HG03103 (cell line): ENCODE measurements around the gene SYNM.

Experiments
- ATAC-seq: cut with Tn5 transposase; IDR thresholded peaks from one replicate; pipeline ENCODE4 v1.9.1; 2021; ENCODE audit warnings: low read depth; ENCODE audit not compliant: unreplicated experiment

The SYNM gene

GRCh38 chr15:99138491-99138982 lies 33.7 kb downstream of the SYNM start:
- no peak for ATAC-seq

DNA sequence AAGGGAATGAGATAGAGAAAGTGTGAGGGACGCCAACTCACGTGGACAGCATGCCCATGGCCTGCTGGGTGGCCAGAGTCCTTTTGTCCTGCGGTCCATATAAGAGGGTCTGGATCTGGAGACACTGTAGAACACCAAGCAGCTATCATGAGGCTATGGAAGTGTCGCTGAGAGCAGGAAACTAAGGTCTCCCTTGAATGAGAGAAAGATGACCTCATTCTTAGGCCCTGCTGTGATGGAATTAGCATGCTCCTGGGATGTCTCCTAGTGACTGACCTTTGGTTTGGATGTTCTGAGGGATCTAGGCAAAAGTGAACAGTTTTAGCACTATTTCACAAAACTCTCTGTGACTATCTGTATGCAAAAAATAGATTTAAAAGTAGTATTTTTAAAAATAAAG lies 34.4 kb downstream of the SYNM start:
- ATAC-seq: no peak

DNA sequence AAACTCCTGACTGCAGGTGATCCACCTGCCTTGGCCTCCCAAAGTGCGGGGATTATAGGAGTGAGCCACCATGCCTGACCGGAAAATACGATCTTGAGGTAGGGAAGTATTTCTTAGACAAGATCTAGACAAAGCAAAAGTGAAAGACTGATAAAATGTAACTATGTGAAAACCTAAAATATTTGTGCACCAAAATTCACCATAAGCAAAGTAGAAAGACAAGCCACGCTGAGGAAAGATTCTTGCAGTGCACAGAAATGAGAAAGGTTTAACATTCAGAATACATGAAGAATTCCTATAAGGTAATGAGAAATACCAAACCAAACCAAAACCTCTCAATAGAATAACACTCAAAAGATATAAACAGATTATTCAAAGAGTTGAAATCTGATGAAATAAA lies 35.7 kb downstream of the SYNM start:
- ATAC-seq: no peak

- no peak for ATAC-seq
Measured at GRCh38 chr15:99141943-99142342, 37.1 kb downstream of the SYNM start.

DNA sequence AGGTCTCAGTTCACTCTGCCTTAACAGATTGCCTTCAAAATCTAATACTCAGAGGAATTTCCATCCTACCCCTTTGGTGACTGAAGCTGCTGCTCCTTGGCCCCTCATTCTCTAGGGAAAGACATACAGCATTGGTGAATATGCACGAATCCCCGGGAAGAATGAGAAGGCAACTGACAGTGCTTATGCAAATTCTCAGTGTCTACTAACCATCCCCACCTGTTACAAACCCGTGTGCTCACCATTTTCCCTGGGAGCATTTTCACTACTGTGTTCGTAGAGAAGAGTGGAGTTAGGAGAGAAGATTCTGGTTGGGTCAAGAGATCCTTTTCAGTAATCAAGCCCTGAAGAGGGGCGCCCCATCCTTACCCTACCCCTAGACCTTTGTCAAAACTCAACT lies 37.7 kb downstream of the SYNM start:
- ATAC-seq: no peak

DNA sequence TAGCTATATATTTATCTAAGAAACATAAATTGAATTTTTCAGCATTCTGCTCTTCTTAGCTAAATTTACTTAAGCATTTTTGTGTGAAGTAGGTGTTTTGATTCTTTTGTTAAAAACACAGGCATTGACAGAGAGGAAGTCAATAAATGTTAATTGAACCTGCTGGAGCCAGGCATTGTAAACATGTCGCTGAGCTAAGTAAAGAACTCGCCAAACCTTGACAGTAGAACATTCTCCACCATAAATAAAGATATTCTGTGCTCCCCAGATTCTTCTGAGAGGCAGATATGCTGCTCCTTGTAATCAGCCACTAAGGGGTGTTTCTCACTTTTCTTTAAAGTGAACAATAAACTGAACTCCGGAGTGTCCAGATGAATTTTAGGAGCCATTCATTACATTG lies 38.4 kb downstream of the SYNM start:
- ATAC-seq: no peak

GRCh38 chr15:99143655-99144610 lies 39.1 kb downstream of the SYNM start:
- ATAC-seq: no peak

DNA sequence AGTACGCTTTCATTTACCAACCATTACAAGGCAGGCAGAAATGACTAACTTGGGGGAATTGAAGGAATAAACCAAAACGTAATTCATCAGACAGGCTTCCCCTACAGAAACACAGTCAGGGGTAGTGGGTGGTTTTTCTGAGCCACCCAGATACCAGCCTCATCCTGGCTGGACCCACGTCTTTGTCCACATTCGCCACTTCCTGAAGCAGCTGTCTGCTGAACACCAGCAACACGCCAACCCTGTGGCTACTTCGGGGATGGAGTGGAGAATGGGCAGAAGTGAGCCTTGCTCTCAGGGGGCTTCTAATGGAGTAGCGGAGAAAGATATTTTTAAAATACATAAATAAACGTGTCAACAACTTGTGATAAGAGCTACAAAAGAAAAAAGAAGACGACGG lies 40.1 kb downstream of the SYNM start:
- ATAC-seq: no peak

- no peak for ATAC-seq
Measured at GRCh38 chr15:99145778-99146177, 40.9 kb downstream of the SYNM start.

GRCh38 chr15:99146661-99147060 lies 41.8 kb downstream of the SYNM start:
- ATAC-seq: no peak

DNA sequence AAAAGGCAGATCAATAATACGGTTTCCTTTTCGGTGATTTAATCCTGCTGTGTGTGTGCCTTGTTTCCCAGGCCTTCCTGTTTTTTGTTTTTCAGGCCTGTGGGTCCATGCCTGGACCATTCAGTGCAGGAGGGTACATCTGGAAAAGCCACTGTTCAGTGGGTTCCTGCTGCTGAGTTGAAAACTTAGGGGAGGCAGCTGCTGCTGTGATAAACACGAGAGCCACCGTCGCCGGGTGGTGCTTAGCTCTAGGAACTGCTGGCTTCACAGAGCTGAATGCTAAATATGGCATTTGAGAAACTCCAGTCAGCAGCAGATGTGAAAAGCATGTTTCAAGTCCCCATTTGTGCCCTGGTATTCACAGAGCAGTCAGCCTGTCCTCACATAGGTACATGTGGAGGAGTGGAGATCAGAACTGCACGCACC lies 44.0 kb downstream of the SYNM start:
- ATAC-seq: no peak

DNA sequence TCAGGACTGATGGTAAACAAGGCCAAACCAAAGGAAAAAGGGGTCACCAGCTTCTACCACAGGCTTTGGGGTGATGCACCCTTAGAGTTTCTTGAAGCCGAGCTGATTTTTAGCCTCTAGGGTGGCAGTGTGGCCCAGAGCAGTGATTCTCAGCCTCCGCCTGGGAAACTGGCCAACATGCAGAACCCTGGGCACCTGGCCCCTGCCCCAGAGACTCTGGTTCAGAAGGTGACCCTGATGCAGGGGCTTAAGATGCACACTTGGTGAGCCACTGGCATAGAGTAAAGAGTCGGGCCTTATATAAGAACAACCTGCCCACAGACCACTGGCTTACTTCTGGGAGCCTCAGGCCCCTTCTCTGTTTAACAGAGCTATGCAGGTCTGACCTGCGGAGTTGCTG lies 44.5 kb downstream of the SYNM start:
- ATAC-seq: no peak

- ATAC-seq: no peak
Measured at GRCh38 chr15:99151156-99151555, 46.3 kb downstream of the SYNM start.

DNA sequence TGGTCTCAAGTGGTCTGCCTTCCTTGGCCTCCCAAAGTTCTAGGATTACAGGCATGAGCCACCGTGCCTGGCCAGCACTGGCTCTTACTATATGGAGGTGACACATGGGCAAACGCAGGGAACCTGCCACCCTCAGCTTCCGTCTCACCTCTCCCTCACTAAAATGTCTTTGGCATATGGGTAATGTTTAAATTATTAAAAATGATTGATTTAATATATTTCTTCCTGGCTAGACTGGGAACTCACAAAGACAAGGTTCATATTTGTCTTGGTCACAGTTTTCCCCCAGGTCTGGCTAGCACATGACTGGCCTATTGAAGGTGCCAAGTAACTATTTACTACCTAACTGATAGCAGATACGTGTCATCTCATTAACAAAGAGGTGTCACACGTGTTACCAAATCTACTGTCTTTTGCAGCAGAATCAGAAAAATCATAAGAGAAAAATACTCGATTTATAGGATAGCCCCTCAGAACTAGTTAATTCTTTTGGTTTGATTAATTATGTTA lies 48.2 kb downstream of the SYNM start:
- ATAC-seq: no peak

- ATAC-seq: no peak
Measured at GRCh38 chr15:99154271-99154670, 49.4 kb downstream of the SYNM start.

DNA sequence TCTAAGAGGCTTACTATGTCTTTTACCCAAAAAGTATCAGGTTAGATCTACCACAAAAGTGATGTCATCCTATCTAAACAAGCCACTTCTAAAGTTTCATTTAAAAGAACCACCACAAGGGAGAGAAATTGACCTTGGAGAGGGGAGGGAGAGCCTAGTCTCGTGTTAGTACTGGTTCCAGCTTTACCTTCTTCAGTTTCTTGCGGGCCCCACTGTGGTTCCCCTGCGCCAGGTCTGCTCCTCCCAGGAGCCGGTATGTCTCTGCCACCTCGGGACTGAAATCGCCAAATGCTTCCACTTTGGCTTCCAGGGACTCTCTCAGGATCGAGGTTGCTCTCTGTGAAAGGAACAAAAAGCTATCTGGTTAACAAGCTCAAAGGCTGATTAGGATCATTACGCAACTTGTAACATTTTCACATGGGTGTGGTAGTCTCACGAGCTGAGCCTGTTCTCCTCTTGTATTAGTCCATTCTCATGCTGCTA lies 51.1 kb downstream of the SYNM start:
- no peak for ATAC-seq

GRCh38 chr15:99157456-99157855 lies 52.6 kb downstream of the SYNM start:
- ATAC-seq: no peak

DNA sequence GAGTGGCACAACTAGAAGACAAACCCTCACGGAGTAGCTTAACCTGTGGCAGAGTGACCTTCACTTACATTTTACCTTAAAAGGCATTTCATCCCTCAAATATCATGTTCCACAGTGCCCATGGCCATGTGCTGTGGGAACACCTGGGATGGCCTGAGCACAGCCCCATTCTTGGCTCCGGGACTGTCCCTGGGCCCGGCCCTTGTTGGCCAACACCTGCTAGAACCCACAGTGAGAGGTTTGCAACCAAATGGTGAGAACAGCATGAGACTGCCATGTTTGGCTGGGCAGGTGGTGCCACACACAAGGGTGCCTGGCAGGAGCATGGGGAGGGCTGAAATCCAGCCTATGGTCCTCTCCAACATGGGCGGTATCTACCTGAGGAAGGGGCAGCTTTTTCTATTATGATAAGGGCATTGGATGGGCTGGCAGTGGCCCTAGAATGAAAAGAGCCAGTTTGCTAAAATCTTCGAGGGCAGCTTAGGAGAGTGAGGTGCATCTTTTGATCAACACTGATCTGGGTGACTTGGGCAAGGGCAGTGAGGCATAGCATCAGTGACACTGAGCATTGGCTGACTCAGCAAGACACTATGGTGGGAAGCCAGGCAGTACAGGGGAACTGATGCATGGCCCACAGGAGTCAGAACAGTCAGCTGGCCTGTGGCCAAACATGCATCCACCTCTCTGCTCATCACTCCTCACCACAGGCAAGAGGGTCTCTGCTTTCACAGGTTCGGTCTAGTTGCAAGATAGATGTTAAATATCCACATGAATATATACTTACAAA lies 53.9 kb downstream of the SYNM start:
- no peak for ATAC-seq

DNA sequence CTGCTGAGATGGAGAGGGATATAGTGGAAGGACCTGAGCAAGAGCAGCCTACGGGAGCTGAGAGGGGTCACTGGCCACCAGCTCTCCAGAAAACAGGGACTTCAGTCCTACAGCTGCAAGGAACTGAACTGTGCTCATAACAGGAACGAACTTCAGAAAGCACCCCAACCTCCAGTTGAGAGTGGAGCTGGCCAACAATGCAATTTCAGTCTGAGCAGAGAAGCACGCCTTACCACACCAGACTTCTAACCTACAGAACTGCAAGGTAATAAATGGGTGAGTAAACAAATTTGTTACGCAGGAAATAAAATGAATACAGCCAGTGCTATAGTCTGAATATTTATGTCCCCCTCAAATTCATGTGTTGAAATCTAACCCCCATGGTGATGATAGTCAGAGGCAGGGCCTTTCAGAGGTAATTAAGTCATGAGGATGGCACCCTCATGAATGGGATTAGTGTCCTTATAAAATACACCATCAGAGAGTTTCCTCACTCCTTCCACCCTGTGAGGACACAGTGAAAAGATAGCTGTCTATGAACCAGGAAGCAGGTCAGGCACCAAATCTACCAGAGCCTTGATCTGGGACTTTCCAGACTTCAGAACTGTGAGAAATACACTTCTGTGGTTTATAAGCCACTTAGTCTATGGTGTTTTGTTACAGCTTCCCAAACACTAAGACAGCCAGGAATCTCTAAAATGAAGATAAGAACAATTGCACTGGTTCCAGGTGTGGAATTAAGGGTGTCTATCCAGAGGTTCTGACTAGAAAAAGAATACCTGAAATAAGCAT lies 58.6 kb downstream of the SYNM start:
- ATAC-seq: no peak

DNA sequence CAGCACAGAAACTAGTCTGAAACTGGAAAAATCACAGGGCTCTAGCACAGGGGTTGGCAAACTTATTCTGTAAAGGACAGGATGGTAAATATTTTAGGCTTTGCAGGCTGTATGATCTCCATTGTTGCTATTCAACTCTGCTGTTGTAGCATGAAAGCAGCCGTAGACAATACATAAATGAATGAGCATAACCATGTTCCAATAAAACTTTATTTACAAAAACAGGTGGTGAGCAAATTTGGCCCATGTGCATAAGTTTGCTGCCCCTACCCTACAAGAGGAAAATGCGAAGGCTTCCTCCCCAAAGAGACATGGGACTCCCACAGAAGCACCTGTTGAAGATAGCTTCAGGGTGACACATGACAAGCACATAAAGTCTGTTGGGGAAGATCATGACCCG lies 59.2 kb downstream of the SYNM start:
- ATAC-seq: no peak
